CD14-positive monocyte (primary cell): ENCODE results near the gene KRTAP12-2. TPM values are rescaled to one million over a fixed set of nuclear protein-coding genes. Genes with fewer than 3 reads are reported as not detected.

Experiments used
- DNase-seq, 3 donors: peaks; one replicate each; pipeline ENCODE4 v3.0.0-alpha.2; 2011 to 2022
- H2AFZ ChIP-seq: 2 replicates; pipeline ENCODE4 v1.6.0; 2012; ENCODE audit warnings: mild to moderate bottlenecking, low read depth, low read length, inconsistent platforms; ENCODE audit not compliant: insufficient read depth, poor library complexity, severe bottlenecking
- H3K27ac ChIP-seq, 2 donors: 1 replicate in 1 of 2; 2 replicates in 1 of 2; pipeline ENCODE4 v1.5.1; 2012 to 2013; ENCODE audit warnings: low read length in 2 of 2, control low read depth in 1 of 2, inconsistent platforms in 1 of 2, low read depth in 1 of 2, mild to moderate bottlenecking in 1 of 2
- H3K27me3 ChIP-seq, 2 donors: one replicate each; pipeline versions ENCODE4 v1.6.0 to v1.6.1; 2011 to 2013; ENCODE audit warnings: low read length in 2 of 2; ENCODE audit not compliant: control insufficient read depth in 2 of 2, insufficient read depth in 2 of 2
- H3K36me3 ChIP-seq, 2 donors: replicated peaks in 1 of 2; 1 replicate in 1 of 2; 2 replicates in 1 of 2; pipeline versions ENCODE4 v1.5.1 to v1.6.1; 2012 to 2013; ENCODE audit warnings: low read length in 2 of 2, control low read depth in 1 of 2, inconsistent platforms in 1 of 2, mild to moderate bottlenecking in 1 of 2; ENCODE audit not compliant: insufficient read depth in 2 of 2, control insufficient read depth in 1 of 2
- H3K4me1 ChIP-seq, 2 donors: 1 replicate in 1 of 2; 2 replicates in 1 of 2; pipeline versions ENCODE4 v1.5.1 to v1.6.1; 2012 to 2013; ENCODE audit warnings: low read length in 2 of 2, control low read depth in 1 of 2, inconsistent platforms in 1 of 2, mild to moderate bottlenecking in 1 of 2, moderate library complexity in 1 of 2; ENCODE audit not compliant: insufficient read depth in 2 of 2, control insufficient read depth in 1 of 2
- H3K4me2 ChIP-seq: replicated peaks from 2 replicates; pipeline ENCODE3; 2012; ENCODE audit warnings: low read length, moderate library complexity, mild to moderate bottlenecking; ENCODE audit not compliant: poor library complexity, severe bottlenecking; ENCODE audit errors: extremely low read depth
- H3K4me3 ChIP-seq, 3 experiments: fragments of 200-600 bp in 1 of 3; sonication (generic) in 1 of 3; replicated peaks in 1 of 3; 1 replicate in 2 of 3; 2 replicates in 1 of 3; pipeline ENCODE4 v1.5.1; 2011 to 2013; ENCODE audit warnings: low read length in 3 of 3, mild to moderate bottlenecking in 3 of 3, control low read depth in 2 of 3, low read depth in 2 of 3, inconsistent platforms in 1 of 3, moderate library complexity in 1 of 3
- H3K79me2 ChIP-seq: 2 replicates; pipeline ENCODE4 v1.6.0; 2012; ENCODE audit warnings: mild to moderate bottlenecking, control low read depth, inconsistent platforms, low read length, moderate library complexity; ENCODE audit not compliant: insufficient read depth
- H3K9ac ChIP-seq: 2 replicates; pipeline ENCODE4 v1.6.0; 2017; ENCODE audit warnings: low read length, mild to moderate bottlenecking; ENCODE audit not compliant: insufficient read depth, poor library complexity, severe bottlenecking
- H3K9me3 ChIP-seq, 2 donors: replicated peaks in 1 of 2; 1 replicate in 1 of 2; 2 replicates in 1 of 2; pipeline versions ENCODE4 v1.5.1 to v1.6.1; 2012 to 2013; ENCODE audit warnings: low read length in 2 of 2, control low read depth in 1 of 2; ENCODE audit not compliant: control insufficient read depth in 1 of 2, insufficient read depth in 1 of 2
- H4K20me1 ChIP-seq: 2 replicates; pipeline ENCODE4 v1.6.0; 2012; ENCODE audit warnings: mild to moderate bottlenecking, low read length, control low read depth, moderate library complexity; ENCODE audit not compliant: insufficient read depth
- H3K27ac Mint-ChIP-seq, 7 donors: one replicate each; pipeline ENCODE4 v1.8.0; 2020; ENCODE audit warnings: mild to moderate bottlenecking in 7 of 7, mixed read lengths in 7 of 7, moderate library complexity in 6 of 7, inconsistent platforms in 2 of 7
- H3K27me3 Mint-ChIP-seq, 3 donors: one replicate each; pipeline ENCODE4 v1.8.0; 2021 to 2022; ENCODE audit warnings: low read depth in 3 of 3, mild to moderate bottlenecking in 3 of 3, mixed read lengths in 3 of 3, moderate library complexity in 3 of 3, inconsistent platforms in 1 of 3
- H3K36me3 Mint-ChIP-seq, 2 donors: one replicate each; pipeline ENCODE4 v1.8.0; 2020; ENCODE audit warnings: mixed read lengths in 2 of 2, inconsistent platforms in 1 of 2, mild to moderate bottlenecking in 1 of 2
- H3K4me1 Mint-ChIP-seq: one replicate; pipeline ENCODE4 v1.8.0; 2020; ENCODE audit warnings: mild to moderate bottlenecking, mixed read lengths
- H3K4me3 Mint-ChIP-seq, 2 donors: one replicate each; pipeline ENCODE4 v1.8.0; 2020; ENCODE audit warnings: mild to moderate bottlenecking in 2 of 2, mixed read lengths in 2 of 2, moderate library complexity in 1 of 2
- H3K9me3 Mint-ChIP-seq, 7 donors: one replicate each; pipeline ENCODE4 v1.8.0; 2020 to 2022; ENCODE audit warnings: mixed read lengths in 7 of 7, mild to moderate bottlenecking in 6 of 7, moderate library complexity in 6 of 7, inconsistent platforms in 2 of 7
- CTCF ChIP-seq: fragments of 200-600 bp; IDR thresholded peaks from one replicate; pipeline ENCODE4 v1.8.0; 2022; ENCODE audit warnings: antibody characterized with exemption, mild to moderate bottlenecking
- WGBS: methylation state at CpG from one replicate; pipeline ENCODE4 v1.1.5; 2013; ENCODE audit warnings: missing lambda C conversion rate; ENCODE audit not compliant: insufficient coverage; 5-methylcytosine and 5-hydroxymethylcytosine counted together
- intact Hi-C, 2 donors: fragments of 100-400 bp; cut with micrococcal nuclease; formaldehyde crosslinking; loops; one replicate each; pipeline versions ENCODE4 v1.15.0 to v1.15.1; 2023
- polyA plus RNA-seq, 3 donors: library from polyadenylated mRNA; depleted of rRNA in 1 of 3; unstranded in 2 of 3; stranded (reverse) in 1 of 3; fragments of 300-500 nt in 2 of 3; fragments of >200 nt in 1 of 3; fragmentation: Illumina TruSeq in 2 of 3; gene quantifications; 1 replicate in 2 of 3; 2 replicates in 1 of 3; pipeline ENCODE4 v1.2.3, GENCODE V29; 2012 to 2021

KRTAP12-2 gene
- polyA plus RNA-seq, 3 donors = not detected

- no peak overlapping the region for H3K27ac ChIP-seq
- DNase-seq = no peak
- H3K4me1 Mint-ChIP-seq = no peaks in the 10 kb centered on the region
- no peak overlapping the region for H3K4me3 ChIP-seq
- intact Hi-C loops = no loop called here
- H3K79me2 ChIP-seq = no peaks in the 10 kb centered on the region
- 72% methylated on average over 3 of the region's 6 CpGs for WGBS
- peaks cover 9 to 23% (median 11%) of the 10 kb centered on the region in 3 donors for H3K27me3 Mint-ChIP-seq
- H2AFZ ChIP-seq = no peak overlapping the region
- H3K36me3 ChIP-seq = no peaks in the 10 kb centered on the region
- no peak overlapping the region for H3K4me2 ChIP-seq
- no peaks in the 10 kb centered on the region for H3K4me1 ChIP-seq
- H3K9me3 ChIP-seq = no peaks in the 10 kb centered on the region
- H3K9ac ChIP-seq = no peak overlapping the region
- no peak overlapping the region for H3K27ac Mint-ChIP-seq
- H4K20me1 ChIP-seq = no peaks in the 10 kb centered on the region
- no peak overlapping the region for H3K4me3 Mint-ChIP-seq
- H3K27me3 ChIP-seq = no peaks in the 10 kb centered on the region
- TF ChIP-seq CTCF = no peak
- peaks cover 0 to 2% (median 0%) of the 10 kb centered on the region in 7 donors for H3K9me3 Mint-ChIP-seq
- H3K36me3 Mint-ChIP-seq = no peaks in the 10 kb centered on the region
Observed at GRCh38 chr21:44684483-44684882, 17.8 kb upstream of the KRTAP12-2 start.

- H4K20me1 ChIP-seq = no peaks in the 10 kb centered on the region
- H3K27ac Mint-ChIP-seq = no peak overlapping the region
Observed at GRCh38 chr21:44684077-44684476, 17.4 kb upstream of the KRTAP12-2 start.

More at GRCh38 chr21:44684077-44684476, 17.4 kb upstream of the KRTAP12-2 start:
- no peaks in the 10 kb centered on the region for H3K27me3 ChIP-seq
- TF ChIP-seq CTCF = no peak
- no peak overlapping the region for H2AFZ ChIP-seq
- H3K36me3 ChIP-seq = no peaks in the 10 kb centered on the region
- WGBS = 87% methylated on average over 6 of the region's 7 CpGs
- Mint-ChIP-seq H3K36me3 (no peaks in the 10 kb centered on the region), H3K27me3 (peaks cover 9 to 25% (median 11%) of the 10 kb centered on the region in 3 donors), H3K4me1 (no peaks in the 10 kb centered on the region), H3K4me3 (no peak overlapping the region), H3K9me3 (peaks cover 0 to 2% (median 0%) of the 10 kb centered on the region in 7 donors)
- DNase-seq = no peak
- no peak overlapping the region for H3K4me3 ChIP-seq
- no peak overlapping the region for H3K27ac ChIP-seq
- H3K4me2 ChIP-seq = no peak overlapping the region
- no peaks in the 10 kb centered on the region for H3K79me2 ChIP-seq
- no peaks in the 10 kb centered on the region for H3K4me1 ChIP-seq
- H3K9me3 ChIP-seq = no peaks in the 10 kb centered on the region
- H3K9ac ChIP-seq = no peak overlapping the region
- intact Hi-C loops = no loop called here
